ENCODE results near the gene DNAJC19.
A peak's percentile ranks its signal among the peaks of the same experiment; 100 is the strongest.
"Not testable (repeated sequence)": the region's sequence is repeated elsewhere in the genome, so short reads cannot be mapped to it uniquely, and the experiment has no call there.

Gene DNAJC19

DNA sequence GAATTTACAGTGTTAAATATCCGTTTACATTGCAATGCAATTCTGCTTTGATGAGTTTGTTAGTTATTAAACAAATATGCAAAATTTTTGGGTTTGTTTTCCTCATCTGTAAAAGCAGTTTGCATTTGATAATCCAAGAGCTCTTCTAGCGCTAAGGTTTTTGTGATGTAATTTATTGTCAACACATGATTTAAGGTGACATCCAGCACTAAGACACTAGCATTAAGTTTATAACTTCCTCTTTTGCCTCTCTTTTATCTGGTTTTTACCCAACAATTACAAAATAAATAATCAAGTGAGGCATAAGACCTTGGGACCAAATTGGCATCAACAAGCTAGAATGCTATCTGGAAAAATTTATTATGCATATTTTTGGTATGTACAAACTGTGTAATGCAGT, 969 bp upstream of the DNAJC19 start:
- Histone ChIP-seq H3K36me3 (ENCODE audit: insufficient read depth, low read length) (peaks cover 8% of the 10 kb centered on the region), H4K20me1 (ENCODE audit: insufficient read depth, low read length) (no peaks in the 10 kb centered on the region), H3K4me2 (ENCODE audit: insufficient read depth, low read length) (peak overlapping the region; percentile 86), H3K27me3 (ENCODE audit: insufficient read depth, low read length, poor library complexity) (peaks cover 5% of the 10 kb centered on the region), H3K4me3 (ENCODE audit: low read depth in 1 of 2, low read length in 2 of 2) (peak overlapping the region; percentile 65 to 66), H3K9me3 (ENCODE audit: insufficient read depth, low read length, severe bottlenecking) (no peaks in the 10 kb centered on the region), H3K79me2 (ENCODE audit: insufficient read depth, low read length) (peaks cover 22% of the 10 kb centered on the region), H3K4me1 (ENCODE audit: insufficient read depth, low read length) (peaks cover 30% of the 10 kb centered on the region), H2AFZ (ENCODE audit: low read depth, low read length) (peak overlapping the region; percentile 82), H3K9ac (ENCODE audit: low read depth, low read length) (peak overlapping the region; percentile 62), H3K27ac (ENCODE audit: low read length) (no peak overlapping the region)
- DNase-seq (no peak), ATAC-seq (ENCODE audit: insufficient read depth, low read depth) (no peak)
- TF ChIP-seq EZH2 (IDR thresholded peaks at IDR 0.05; ENCODE audit: borderline replicate concordance, low read depth, low read length, severe bottlenecking), result no peak
- TF ChIP-seq, protein P1, sequence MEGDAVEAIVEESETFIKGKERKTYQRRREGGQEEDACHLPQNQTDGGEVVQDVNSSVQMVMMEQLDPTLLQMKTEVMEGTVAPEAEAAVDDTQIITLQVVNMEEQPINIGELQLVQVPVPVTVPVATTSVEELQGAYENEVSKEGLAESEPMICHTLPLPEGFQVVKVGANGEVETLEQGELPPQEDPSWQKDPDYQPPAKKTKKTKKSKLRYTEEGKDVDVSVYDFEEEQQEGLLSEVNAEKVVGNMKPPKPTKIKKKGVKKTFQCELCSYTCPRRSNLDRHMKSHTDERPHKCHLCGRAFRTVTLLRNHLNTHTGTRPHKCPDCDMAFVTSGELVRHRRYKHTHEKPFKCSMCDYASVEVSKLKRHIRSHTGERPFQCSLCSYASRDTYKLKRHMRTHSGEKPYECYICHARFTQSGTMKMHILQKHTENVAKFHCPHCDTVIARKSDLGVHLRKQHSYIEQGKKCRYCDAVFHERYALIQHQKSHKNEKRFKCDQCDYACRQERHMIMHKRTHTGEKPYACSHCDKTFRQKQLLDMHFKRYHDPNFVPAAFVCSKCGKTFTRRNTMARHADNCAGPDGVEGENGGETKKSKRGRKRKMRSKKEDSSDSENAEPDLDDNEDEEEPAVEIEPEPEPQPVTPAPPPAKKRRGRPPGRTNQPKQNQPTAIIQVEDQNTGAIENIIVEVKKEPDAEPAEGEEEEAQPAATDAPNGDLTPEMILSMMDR (IDR thresholded peaks at IDR 0.05; ENCODE audit: borderline replicate concordance, extremely low read depth, low read length, poor library complexity, severe bottlenecking), result no peak

- no peak for DNase-seq
- Histone ChIP-seq H3K9me3 (ENCODE audit: insufficient read depth, low read length, severe bottlenecking) (no peaks in the 10 kb centered on the region), H4K20me1 (ENCODE audit: insufficient read depth, low read length) (no peaks in the 10 kb centered on the region), H3K9ac (ENCODE audit: low read depth, low read length) (no peak overlapping the region), H3K27ac (ENCODE audit: low read length) (no peak overlapping the region), H3K79me2 (ENCODE audit: insufficient read depth, low read length) (peaks cover 22% of the 10 kb centered on the region), H2AFZ (ENCODE audit: low read depth, low read length) (no peak overlapping the region), H3K27me3 (ENCODE audit: insufficient read depth, low read length, poor library complexity) (no peaks in the 10 kb centered on the region), H3K4me1 (ENCODE audit: insufficient read depth, low read length) (peaks cover 30% of the 10 kb centered on the region), H3K36me3 (ENCODE audit: insufficient read depth, low read length) (peaks cover 20% of the 10 kb centered on the region), H3K4me3 (ENCODE audit: low read depth in 1 of 2, low read length in 2 of 2) (no peak overlapping the region), H3K4me2 (ENCODE audit: insufficient read depth, low read length) (peak overlapping the region; percentile 86; the same call in 1 of the 2 replicates)
- TF ChIP-seq EZH2 (IDR thresholded peaks at IDR 0.05; ENCODE audit: borderline replicate concordance, low read depth, low read length, severe bottlenecking), result no peak
- TF ChIP-seq, protein P1 (IDR thresholded peaks at IDR 0.05; ENCODE audit: borderline replicate concordance, extremely low read depth, low read length, poor library complexity, severe bottlenecking), result no peak
- no peak for ATAC-seq (ENCODE audit: insufficient read depth, low read depth)
Observed at GRCh38 chr3:180987344-180987743, 2.2 kb downstream of the DNAJC19 start.

GRCh38 chr3:180986366-180986765, 3.2 kb downstream of the DNAJC19 start:
- peaks cover 22% of the 10 kb centered on the region for H3K79me2 ChIP-seq (ENCODE audit: insufficient read depth, low read length)
- H4K20me1 ChIP-seq (ENCODE audit: insufficient read depth, low read length); H3K27me3 ChIP-seq (ENCODE audit: insufficient read depth, low read length, poor library complexity); H3K27ac ChIP-seq (ENCODE audit: low read length); H2AFZ ChIP-seq (ENCODE audit: low read depth, low read length); H3K9me3 ChIP-seq (ENCODE audit: insufficient read depth, low read length, severe bottlenecking); DNase-seq; ATAC-seq (ENCODE audit: insufficient read depth, low read depth); H3K4me2 ChIP-seq (ENCODE audit: insufficient read depth, low read length); H3K4me3 ChIP-seq (ENCODE audit: low read depth in 1 of 2, low read length in 2 of 2); H3K9ac ChIP-seq (ENCODE audit: low read depth, low read length): not testable (repeated sequence)
- H3K4me1 ChIP-seq (ENCODE audit: insufficient read depth, low read length), result peaks cover 30% of the 10 kb centered on the region
- H3K36me3 ChIP-seq (ENCODE audit: insufficient read depth, low read length), result peaks cover 27% of the 10 kb centered on the region

GRCh38 chr3:180983136-180983535, 6.4 kb downstream of the DNAJC19 start:
- H3K36me3 ChIP-seq (ENCODE audit: insufficient read depth, low read length), result peaks cover 42% of the 10 kb centered on the region
- ATAC-seq (ENCODE audit: insufficient read depth, low read depth), result no peak

More at GRCh38 chr3:180983136-180983535, 6.4 kb downstream of the DNAJC19 start:
- no peak overlapping the region for H2AFZ ChIP-seq (ENCODE audit: low read depth, low read length)
- H3K79me2 ChIP-seq (ENCODE audit: insufficient read depth, low read length), result peaks cover 10% of the 10 kb centered on the region
- H3K4me1 ChIP-seq (ENCODE audit: insufficient read depth, low read length), result peaks cover 10% of the 10 kb centered on the region
- no peak for TF ChIP-seq EZH2 (IDR thresholded peaks at IDR 0.05; ENCODE audit: borderline replicate concordance, low read depth, low read length, severe bottlenecking)
- TF ChIP-seq, protein P1 (IDR thresholded peaks at IDR 0.05; ENCODE audit: borderline replicate concordance, extremely low read depth, low read length, poor library complexity, severe bottlenecking), result no peak
- H3K9me3 ChIP-seq (ENCODE audit: insufficient read depth, low read length, severe bottlenecking), result no peaks in the 10 kb centered on the region
- no peak overlapping the region for H3K4me3 ChIP-seq (ENCODE audit: low read depth in 1 of 2, low read length in 2 of 2)
- no peaks in the 10 kb centered on the region for H4K20me1 ChIP-seq (ENCODE audit: insufficient read depth, low read length)
- DNase-seq, result no peak
- no peak overlapping the region for H3K9ac ChIP-seq (ENCODE audit: low read depth, low read length)
- H3K27me3 ChIP-seq (ENCODE audit: insufficient read depth, low read length, poor library complexity), result no peaks in the 10 kb centered on the region
- no peak overlapping the region for H3K27ac ChIP-seq (ENCODE audit: low read length)
- no peak overlapping the region for H3K4me2 ChIP-seq (ENCODE audit: insufficient read depth, low read length)

Measured in DND-41 (cell line).